RWPE1 (cell line): Measurements from ENCODE around the gene MOK.

Source experiments
- CTCF ChIA-PET: fragments of 350-600 bp; sonication (Branson Sonifier 250); formaldehyde crosslinking; extraction: SDS; loops from one replicate; lab custom pipeline; 2021; lab: Yijun Ruan, JAX
- POLR2A ChIA-PET: fragments of 400-600 bp; formaldehyde crosslinking; extraction: SDS; loops from one replicate; lab custom pipeline; 2020; ENCODE audit warnings: antibody characterized with exemption; ENCODE audit not compliant: low non-redundant PET; lab: Yijun Ruan, JAX
- DNase-seq: peaks from one replicate; pipeline ENCODE4 v3.0.0; 2012; ENCODE audit warnings: low spot score
- H3K27ac ChIP-seq: fragments of 450-650 bp; 2 replicates; pipeline ENCODE4 v1.5.1; 2017
- TF ChIP-seq, protein P1 (sequence below): fragments of 450-650 bp; conservative IDR thresholded peaks from 2 replicates; pipeline ENCODE4 v1.5.1; 2017; ENCODE audit warnings: low read depth, mild to moderate bottlenecking

The MOK gene

DNA sequence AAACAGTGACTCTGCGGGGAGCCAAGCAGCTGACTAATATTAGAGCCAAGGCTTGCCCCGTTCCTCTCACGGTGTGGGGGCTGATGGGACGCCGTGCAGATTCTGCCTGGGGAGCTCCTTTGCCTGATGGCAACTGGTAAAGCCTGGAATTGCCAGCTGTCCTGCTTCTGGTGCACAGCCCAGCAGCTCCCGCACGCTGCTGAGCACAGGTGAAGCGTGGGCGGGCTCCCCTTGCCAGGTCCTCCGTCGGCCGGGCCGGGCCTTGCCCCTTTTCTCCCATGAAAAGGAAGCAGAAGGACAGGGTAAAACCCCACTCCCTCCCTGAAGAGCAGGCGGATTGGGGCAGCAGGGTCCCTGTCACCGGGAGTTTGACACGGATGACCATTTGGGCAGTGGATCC, 86.3 kb downstream of the MOK start:
- CTCF ChIA-PET: interaction anchor here (0.5 to 0.7 kb wide), 2 partner anchors 31 to 68 kb away, joined by 3 read pairs; no protein-coding TSS in a partner anchor
- TF ChIP-seq, protein P1, sequence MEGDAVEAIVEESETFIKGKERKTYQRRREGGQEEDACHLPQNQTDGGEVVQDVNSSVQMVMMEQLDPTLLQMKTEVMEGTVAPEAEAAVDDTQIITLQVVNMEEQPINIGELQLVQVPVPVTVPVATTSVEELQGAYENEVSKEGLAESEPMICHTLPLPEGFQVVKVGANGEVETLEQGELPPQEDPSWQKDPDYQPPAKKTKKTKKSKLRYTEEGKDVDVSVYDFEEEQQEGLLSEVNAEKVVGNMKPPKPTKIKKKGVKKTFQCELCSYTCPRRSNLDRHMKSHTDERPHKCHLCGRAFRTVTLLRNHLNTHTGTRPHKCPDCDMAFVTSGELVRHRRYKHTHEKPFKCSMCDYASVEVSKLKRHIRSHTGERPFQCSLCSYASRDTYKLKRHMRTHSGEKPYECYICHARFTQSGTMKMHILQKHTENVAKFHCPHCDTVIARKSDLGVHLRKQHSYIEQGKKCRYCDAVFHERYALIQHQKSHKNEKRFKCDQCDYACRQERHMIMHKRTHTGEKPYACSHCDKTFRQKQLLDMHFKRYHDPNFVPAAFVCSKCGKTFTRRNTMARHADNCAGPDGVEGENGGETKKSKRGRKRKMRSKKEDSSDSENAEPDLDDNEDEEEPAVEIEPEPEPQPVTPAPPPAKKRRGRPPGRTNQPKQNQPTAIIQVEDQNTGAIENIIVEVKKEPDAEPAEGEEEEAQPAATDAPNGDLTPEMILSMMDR: no peak

DNA sequence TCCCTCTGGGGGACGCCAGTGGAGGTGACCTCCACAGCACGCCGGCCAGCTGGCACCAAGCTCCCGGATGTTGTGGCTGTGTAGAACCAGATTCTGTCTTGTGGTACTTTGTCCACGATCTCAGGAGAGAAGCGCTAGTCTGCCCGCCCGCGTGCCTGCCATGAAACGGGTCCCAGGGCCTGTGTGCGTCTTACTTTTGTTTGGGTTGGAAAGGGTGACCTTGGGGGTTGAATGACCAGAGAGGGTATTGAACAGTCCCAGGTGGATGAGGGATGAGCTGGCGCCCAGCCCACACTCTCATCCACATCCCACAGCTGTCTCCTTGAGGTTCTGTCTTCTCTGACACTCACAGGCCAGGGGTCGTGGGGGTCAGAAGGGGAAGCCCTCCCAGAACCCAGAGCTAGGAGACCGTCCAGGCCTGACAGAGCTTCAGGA, 87.0 kb downstream of the MOK start:
- DNase-seq: no peak
- POLR2A ChIA-PET: no interaction called here
- CTCF ChIA-PET: interaction anchor here (0.5 kb wide), 1 partner anchor 67 kb away, joined by 3 read pairs; no protein-coding TSS in a partner anchor
- H3K27ac ChIP-seq: peak overlapping the region; percentile 5; the same call in 1 of the 2 replicates
- TF ChIP-seq, protein P1: no peak

More for the DNA sequence above, 86.3 kb downstream of the MOK start:
- H3K27ac ChIP-seq: no peak overlapping the region; the same call in 1 of the 2 replicates
- POLR2A ChIA-PET: no interaction called here
- no peak for DNase-seq

DNA sequence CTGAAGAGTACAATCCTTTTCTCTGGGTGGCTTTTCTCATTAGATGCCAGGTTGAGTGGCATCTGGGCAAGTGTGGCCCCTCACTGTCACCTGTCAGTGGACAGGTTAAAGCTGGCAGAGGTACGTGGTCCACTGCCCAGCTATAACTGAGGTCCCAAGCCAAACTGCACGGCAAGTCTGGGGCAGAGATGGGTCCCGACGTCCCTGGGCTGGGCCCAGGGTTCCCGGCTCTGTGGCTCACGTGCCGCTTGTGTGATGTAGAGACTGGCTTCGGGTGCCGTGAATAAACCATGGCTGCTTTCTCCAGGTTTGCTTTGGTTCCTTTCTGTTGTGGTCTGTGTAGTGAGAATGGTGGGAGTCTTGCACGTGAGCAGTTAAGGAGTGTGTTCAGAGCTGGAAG, 87.6 kb downstream of the MOK start:
- ChIA-PET POLR2A (no interaction called here), CTCF (interaction anchor here (0.5 kb wide), 1 partner anchor 121 kb away, joined by 3 read pairs; no protein-coding TSS in a partner anchor)
- H3K27ac ChIP-seq: no peak overlapping the region; the same call in 1 of the 2 replicates
- TF ChIP-seq, protein P1: no peak
- DNase-seq: no peak

DNA sequence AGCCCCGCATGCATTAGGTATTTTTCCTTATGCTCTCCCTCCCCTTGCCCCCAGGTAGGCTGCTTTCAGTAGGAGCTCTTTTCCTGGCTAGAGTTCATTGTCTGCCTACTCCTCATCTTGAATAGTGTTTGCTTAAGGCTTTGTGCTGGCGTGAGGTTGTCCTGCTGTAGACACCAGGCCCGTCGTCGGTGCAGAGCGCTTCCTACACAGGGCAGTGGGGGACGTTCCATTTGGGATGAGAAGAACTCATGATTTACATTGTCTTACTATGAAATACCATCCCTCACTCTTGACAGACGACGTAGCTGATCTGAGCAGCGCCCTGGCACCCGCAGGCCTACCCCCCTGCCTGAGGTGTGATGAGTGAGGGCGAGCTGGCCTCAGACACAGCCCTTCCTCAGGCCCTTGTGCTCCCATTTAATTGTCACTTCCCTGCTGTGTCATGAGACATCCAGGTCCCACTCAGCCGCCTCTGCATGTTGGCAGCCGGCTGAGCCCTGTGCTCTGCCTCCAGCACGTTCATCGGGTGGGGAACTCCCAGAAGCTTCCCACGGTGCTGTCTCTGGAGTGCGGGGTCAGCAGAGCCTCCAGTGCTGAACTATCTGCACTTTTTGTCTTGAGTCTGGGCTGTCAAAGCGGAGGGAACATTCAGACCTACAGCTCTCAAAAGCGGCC, 89.3 kb downstream of the MOK start:
- TF ChIP-seq, protein P1: no peak
- 0 out of 2 replicates have a peak overlapping the region, but pooled peaks have one; percentile 9 for H3K27ac ChIP-seq
- ChIA-PET CTCF (no interaction called here), POLR2A (no interaction called here)
- DNase-seq: no peak

DNA sequence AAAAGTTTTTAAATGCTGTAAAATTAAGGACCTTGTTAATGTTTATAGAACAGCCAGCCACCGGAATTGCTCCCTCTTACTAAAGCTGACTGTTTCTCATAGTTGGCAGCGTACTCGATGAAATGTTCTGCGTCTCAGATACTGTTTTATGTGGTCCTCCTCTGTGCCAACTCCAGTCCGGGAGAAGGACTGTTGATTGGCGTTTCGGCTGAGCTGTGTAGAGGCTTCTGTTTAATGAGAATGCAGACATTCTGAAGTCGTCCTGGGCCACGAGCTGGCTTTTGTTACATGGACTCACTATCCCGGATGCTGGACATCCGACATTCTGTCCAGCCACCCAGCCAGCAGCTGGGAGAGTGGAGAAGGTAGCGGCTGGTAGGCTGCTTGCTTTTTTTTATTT, 89.9 kb downstream of the MOK start:
- TF ChIP-seq, protein P1: no peak
- H3K27ac ChIP-seq: 0 out of 2 replicates have a peak overlapping the region, but pooled peaks have one; percentile 9
- ChIA-PET POLR2A (no interaction called here), CTCF (no interaction called here)
- DNase-seq: no peak

DNA sequence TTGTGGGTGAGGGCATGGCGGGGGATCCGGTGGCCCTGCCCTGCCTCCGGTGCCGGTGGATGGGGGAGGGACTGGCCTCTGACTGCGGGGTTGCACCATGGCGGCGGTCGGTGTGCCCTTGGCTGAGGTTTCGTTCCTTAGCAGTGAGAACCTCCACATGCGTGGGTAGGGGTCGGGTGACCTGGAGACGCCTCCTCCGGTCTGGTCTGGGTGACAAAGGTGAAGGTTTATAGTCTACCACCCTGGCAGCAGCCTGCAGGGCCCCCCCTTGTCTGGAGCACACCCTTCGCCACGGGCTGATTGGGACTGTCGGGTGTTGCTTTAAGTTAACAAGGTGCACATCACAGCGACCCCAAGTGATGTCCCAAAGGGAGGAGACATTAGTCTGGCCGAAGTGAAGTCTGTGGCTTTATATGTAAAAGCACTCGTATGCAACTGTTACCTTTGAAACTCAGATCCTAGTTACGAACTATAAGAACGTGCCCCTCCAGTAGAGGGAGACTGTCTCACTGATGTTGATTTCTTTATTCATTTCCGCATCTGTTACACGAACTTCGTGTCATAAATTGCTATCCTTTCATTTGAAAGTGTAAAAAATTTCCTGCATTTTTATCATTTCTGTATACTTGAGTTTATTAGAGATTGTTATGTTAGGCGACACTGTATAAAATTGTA, 90.8 kb downstream of the MOK start:
- DNase-seq: no peak
- ChIA-PET POLR2A (no interaction called here), CTCF (no interaction called here)
- TF ChIP-seq, protein P1: no peak
- H3K27ac ChIP-seq: peak overlapping the region; percentile 19
